C4-2B (cell line): ENCODE results near the gene FOXO1.

Experiments
- CTCF ChIP-seq: fragments of 450-650 bp; conservative IDR thresholded peaks from 2 replicates; pipeline ENCODE4 v1.5.1; 2017; ENCODE audit warnings: mild to moderate bottlenecking
- ZFX ChIP-seq: fragments of 450-650 bp; IDR thresholded peaks from 2 replicates; pipeline ENCODE4 v1.6.1; 2017

- TF ChIP-seq ZFX (no peak), CTCF (no peak)
These were observed 10.1 kb downstream of the FOXO1 start for GRCh38 chr13:40656358-40656757.
